Cardiac fibroblast (primary cell): Measurements from ENCODE around the gene SPSB2.

Experiments
- DNase-seq, 2 donors: peaks; one replicate each; pipeline versions ENCODE4 v3.0.0 to v3.0.0-alpha.2; 2010; ENCODE audit warnings: low read depth in 2 of 2
- H3K4me3 ChIP-seq, 2 donors: replicated peaks in 1 of 2; 1 replicate in 1 of 2; 2 replicates in 1 of 2; pipeline ENCODE4 v1.5.1; 2011; ENCODE audit warnings: low read depth in 2 of 2, low read length in 2 of 2, mild to moderate bottlenecking in 2 of 2, moderate library complexity in 1 of 2
- TF ChIP-seq, protein P1 (sequence below): IDR thresholded peaks from one replicate; pipeline ENCODE4 v1.5.1; 2011; ENCODE audit warnings: low read depth, mild to moderate bottlenecking, low read length, inconsistent platforms

SPSB2 gene

DNA sequence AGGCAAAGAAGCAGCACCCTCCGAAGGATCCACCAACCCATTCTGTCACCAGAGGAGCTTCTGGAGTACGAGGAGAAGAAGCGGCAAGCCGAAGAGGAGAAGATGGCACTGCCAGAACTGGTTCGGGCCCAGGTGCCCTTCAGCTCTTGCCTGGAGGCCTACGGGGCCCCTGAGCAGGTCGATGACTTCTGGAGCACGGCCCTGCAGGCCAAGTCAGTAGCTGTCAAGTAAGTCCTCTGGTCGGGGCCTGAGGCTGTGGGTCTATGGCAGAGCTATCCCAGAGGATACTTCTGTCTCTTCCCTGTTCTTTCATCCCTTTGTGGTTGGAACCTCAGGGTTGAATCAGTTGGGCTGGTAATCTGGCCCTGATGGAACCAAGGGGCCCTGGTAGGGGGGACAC, 11.7 kb downstream of the SPSB2 start:
- TF ChIP-seq, protein P1, sequence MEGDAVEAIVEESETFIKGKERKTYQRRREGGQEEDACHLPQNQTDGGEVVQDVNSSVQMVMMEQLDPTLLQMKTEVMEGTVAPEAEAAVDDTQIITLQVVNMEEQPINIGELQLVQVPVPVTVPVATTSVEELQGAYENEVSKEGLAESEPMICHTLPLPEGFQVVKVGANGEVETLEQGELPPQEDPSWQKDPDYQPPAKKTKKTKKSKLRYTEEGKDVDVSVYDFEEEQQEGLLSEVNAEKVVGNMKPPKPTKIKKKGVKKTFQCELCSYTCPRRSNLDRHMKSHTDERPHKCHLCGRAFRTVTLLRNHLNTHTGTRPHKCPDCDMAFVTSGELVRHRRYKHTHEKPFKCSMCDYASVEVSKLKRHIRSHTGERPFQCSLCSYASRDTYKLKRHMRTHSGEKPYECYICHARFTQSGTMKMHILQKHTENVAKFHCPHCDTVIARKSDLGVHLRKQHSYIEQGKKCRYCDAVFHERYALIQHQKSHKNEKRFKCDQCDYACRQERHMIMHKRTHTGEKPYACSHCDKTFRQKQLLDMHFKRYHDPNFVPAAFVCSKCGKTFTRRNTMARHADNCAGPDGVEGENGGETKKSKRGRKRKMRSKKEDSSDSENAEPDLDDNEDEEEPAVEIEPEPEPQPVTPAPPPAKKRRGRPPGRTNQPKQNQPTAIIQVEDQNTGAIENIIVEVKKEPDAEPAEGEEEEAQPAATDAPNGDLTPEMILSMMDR, result no peak
- no peak for DNase-seq
- no peak overlapping the region for H3K4me3 ChIP-seq

DNA sequence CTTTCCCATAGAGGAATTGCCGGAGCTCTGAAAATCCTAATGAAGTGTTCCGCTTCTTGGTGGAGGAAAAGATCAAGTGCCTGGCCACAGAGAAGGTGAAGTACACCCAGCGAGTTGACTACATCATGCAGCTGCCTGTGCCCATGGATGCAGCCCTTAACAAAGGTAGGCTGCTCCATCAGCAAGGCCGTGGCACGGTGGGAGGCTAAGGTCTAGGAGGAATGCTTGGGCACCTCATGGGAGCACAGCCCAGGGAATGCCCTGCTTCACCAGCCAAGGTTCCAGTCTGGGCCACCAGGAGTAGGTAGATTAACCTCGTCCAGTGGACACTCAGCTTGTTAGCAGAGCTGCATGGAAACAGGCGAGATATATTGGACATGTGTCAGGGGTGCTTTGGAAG, 12.2 kb downstream of the SPSB2 start:
- H3K4me3 ChIP-seq, result no peak overlapping the region
- DNase-seq, result no peak
- TF ChIP-seq, protein P1, result no peak

DNA sequence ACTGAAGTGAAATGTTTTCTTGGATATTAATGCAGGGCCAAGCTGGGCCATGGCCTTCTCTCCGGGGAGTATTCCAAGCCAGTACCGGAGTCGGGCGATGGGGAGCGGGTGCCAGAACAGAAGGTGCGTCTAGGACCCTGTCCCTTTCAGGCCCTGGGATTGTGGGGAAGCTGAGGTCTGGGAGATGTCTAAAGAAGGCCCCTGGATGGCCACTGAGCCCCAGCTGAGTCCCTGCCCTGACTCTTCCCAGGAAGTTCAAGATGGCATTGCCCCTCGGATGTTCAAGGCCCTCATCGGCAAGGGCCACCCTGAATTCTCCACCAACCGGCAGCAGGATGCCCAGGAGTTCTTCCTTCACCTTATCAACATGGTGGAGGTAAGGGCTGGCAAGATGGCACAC, 13.0 kb downstream of the SPSB2 start:
- no peak overlapping the region for H3K4me3 ChIP-seq
- TF ChIP-seq, protein P1, result no peak
- DNase-seq, result no peak

DNA sequence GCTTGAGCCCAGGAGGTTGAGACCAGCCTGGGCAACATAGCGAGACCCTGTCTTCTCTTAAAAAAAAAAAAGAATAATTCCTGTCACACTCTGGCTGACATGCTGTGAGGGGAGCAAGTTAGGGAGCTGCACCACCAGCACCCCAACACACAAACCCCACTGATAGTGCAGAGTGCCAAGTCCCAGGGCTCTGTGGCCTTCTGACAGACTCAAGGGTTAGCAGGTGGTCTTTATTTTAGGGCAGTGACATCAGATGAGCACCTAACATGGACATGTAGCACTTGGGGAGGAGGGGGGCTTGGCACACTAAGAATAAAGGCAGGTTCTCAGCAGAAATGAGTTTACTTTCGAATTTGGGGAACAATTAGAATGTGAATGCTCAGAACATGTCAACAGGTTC, 14.3 kb downstream of the SPSB2 start:
- TF ChIP-seq, protein P1, result no peak
- no peak overlapping the region for H3K4me3 ChIP-seq
- no peak for DNase-seq

DNA sequence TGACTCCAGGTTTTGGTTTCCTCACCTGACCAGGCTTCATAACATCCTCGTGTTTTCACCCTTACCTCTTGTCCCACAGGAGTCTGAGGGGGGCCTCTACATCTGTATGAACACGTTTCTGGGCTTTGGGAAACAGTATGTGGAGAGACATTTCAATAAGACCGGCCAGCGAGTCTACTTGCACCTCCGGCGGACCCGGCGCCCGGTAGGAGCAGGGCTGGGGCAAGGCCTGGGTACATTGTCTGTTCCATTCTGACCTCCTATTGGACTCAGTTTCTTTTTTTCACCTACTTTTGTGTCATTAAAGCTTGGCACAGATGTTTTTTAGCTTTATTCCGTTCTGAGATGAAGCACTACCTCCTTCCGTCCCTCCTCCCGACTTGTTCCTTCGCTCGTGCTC, 17.8 kb downstream of the SPSB2 start:
- H3K4me3 ChIP-seq, result no peak overlapping the region
- TF ChIP-seq, protein P1, result no peak
- DNase-seq, result no peak

DNA sequence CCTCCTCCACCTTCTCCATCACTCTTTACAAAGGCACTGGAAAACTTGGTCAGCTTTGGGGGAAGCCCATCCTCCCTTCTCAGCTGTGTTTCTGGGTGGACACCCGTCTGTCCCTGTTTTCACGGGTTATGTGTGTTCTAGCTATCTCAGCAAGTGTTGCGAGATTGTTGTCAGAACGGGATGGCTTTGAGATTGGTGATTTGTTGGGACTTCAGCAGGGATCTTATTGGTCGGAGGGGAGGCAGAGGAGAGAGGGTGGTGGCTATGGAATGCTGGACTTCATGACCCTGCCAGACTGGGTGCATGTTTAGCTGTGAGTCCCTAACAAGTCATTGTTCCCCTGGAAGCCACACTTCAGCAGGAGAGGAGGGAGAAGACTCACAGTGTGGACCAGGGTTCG, 19.1 kb downstream of the SPSB2 start:
- no peak overlapping the region for H3K4me3 ChIP-seq
- TF ChIP-seq, protein P1, result no peak
- no peak for DNase-seq

DNA sequence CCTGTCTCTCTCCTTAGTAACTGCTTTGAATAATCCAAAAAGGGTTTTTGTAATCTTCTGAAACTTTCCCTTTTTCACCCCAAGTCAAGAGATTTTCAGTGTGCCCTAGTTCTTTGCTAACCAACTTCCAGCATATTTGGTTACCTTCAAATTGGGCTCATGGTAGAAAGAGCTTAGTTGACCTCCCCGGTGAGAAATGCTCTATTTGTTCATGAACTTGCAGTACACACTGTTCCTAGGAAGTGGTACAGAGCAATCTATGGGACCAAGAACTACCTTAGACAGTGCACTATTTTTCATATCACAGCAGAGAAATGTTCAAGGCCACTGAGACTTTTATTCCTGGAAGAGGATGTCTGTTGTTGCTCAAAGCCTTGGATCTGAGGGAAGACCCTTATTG, 19.5 kb downstream of the SPSB2 start:
- TF ChIP-seq, protein P1, result no peak
- no peak for DNase-seq
- H3K4me3 ChIP-seq, result peak overlapping the region in 1 of 2 donors; percentile 96
